GM13977 (cell line): ENCODE results near the gene CFAP20.
"Not testable (repeated sequence)": the region's sequence is repeated elsewhere in the genome, so short reads cannot be mapped to it uniquely, and the experiment has no call there.

Source experiments
- DNase-seq: peaks from one replicate; pipeline ENCODE4 v3.0.0; 2012; ENCODE audit warnings: low spot score
- in situ Hi-C: fragments of 300-500 bp; cut with MboI; formaldehyde crosslinking; loops from one replicate; pipeline ENCODE4 v1.12.0; 2022; ENCODE audit warnings: low sequenced_read_pairs, low pct_unique_long_range_greater_than_20kb, mixed read lengths, inconsistent platforms; ENCODE audit not compliant: unreplicated experiment
- TF ChIP-seq, protein P1 (sequence below): IDR thresholded peaks from 2 replicates; pipeline ENCODE4 v1.5.1; 2012; ENCODE audit warnings: mild to moderate bottlenecking, control low read depth; ENCODE audit not compliant: insufficient read depth; ENCODE audit errors: extremely low read depth, missing control alignments

CFAP20 gene

DNA sequence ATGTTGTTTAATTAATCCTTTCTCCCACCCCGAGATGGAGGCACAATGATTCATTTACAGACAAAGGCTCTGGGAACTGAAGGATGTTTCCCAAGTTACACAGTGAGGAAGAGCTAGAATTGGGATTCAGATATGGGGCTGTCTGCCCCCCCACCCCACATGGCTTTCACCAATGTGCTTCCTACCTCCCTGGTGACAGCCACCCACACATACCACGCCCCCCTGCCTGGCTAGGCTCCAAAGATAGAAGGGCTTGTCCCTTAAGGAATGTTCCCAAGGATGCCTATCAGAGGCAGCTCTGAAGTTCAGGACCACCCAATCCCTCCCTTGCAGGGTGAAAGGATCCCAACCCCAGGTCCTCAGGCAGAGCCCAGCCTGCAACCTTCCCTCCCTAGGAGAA is 32.9 kb downstream of the CFAP20 start:
- TF ChIP-seq, protein P1, sequence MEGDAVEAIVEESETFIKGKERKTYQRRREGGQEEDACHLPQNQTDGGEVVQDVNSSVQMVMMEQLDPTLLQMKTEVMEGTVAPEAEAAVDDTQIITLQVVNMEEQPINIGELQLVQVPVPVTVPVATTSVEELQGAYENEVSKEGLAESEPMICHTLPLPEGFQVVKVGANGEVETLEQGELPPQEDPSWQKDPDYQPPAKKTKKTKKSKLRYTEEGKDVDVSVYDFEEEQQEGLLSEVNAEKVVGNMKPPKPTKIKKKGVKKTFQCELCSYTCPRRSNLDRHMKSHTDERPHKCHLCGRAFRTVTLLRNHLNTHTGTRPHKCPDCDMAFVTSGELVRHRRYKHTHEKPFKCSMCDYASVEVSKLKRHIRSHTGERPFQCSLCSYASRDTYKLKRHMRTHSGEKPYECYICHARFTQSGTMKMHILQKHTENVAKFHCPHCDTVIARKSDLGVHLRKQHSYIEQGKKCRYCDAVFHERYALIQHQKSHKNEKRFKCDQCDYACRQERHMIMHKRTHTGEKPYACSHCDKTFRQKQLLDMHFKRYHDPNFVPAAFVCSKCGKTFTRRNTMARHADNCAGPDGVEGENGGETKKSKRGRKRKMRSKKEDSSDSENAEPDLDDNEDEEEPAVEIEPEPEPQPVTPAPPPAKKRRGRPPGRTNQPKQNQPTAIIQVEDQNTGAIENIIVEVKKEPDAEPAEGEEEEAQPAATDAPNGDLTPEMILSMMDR, result no peak
- DNase-seq, result no peak
- in situ Hi-C loops, result no loop called here

DNA sequence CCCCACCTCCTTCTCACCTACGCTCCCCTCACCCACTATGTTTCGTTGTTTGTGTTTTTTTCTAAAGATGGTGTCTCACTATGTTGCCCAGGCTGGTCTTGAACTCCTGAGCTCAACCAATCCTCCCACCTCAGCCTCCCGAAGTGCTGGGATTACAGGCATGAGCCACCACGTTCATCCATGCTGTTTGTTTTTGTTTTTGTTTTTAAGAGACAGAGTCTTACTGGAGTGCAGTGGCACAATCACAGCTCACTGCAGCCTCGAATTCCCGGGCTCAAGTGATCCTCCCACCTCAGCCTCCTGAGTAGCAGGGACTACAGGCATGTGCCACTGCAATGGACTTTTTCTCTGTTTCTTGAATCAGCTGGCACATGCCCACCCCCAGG is 33.6 kb downstream of the CFAP20 start:
- DNase-seq, in situ Hi-C loops: not testable (repeated sequence)

GRCh38 chr16:58094791-58095574 is 34.2 kb downstream of the CFAP20 start:
- TF ChIP-seq, protein P1, result no peak
- in situ Hi-C loops, result no loop called here
- DNase-seq, result no peak

DNA sequence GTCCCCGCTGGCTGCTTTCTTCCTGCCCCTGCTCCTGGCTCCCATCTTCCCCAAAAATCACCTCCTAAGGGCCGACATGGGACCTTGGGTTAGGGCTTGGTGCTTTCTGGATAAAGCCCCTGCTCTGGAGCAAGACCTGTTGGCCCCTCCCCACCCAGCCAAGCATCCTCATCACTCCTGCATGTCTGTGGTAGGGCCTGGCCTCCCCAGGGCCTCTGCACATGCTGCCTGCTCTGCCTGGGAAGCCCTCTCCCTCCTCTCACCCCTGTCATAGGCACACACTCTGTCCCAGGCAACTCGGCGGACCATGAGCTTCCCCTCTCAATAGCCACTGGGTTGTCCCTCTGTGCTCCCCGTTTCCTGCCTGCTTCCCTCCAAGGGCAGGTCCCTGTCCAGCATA is 35.2 kb downstream of the CFAP20 start:
- no peak for DNase-seq
- TF ChIP-seq, protein P1, result no peak
- in situ Hi-C loops, result no loop called here

DNA sequence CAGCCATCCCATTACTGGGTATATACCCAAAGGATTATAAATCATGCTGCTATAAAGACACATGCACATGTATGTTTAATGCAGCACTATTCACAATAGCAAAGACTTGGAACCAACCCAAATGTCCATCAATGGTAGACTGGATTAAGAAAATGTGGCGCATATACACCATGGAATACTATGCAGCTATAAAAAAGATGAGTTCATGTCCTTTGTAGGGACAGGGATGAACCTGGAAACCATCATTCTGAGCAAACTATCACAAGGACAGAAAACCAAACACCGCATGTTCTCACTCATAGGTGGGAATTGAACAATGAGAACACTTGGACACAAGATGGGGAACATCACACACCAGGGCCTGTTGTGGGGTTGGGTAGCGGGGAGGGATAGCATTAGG is 38.8 kb downstream of the CFAP20 start:
- DNase-seq, in situ Hi-C loops: not testable (repeated sequence)

GRCh38 chr16:58088091-58088490 is 41.1 kb downstream of the CFAP20 start:
- TF ChIP-seq, protein P1, result no peak
- DNase-seq, result no peak
- in situ Hi-C loops, result no loop called here

GRCh38 chr16:58087209-58087913 is 41.8 kb downstream of the CFAP20 start:
- in situ Hi-C loops, result no loop called here
- TF ChIP-seq, protein P1, result no peak
- no peak for DNase-seq
